GM18951 (cell line): ENCODE results near the gene IQGAP2.

Experiments
- POLR2A ChIP-seq: IDR thresholded peaks from 4 replicates; pipeline ENCODE4 v1.6.1; 2011; ENCODE audit warnings: mild to moderate bottlenecking; ENCODE audit not compliant: insufficient read length, insufficient read depth; ENCODE audit errors: extremely low read depth
- in situ Hi-C: fragments of 300-500 bp; cut with MboI; formaldehyde crosslinking; loops from one replicate; pipeline ENCODE4 v1.12.0; 2022; ENCODE audit warnings: low sequenced_read_pairs, mixed read lengths, inconsistent platforms; ENCODE audit not compliant: unreplicated experiment

Gene IQGAP2

GRCh38 chr5:76389513-76390154 is 13.5 kb upstream of the IQGAP2 start:
- in situ Hi-C loops, result no loop called here
- no peak for TF ChIP-seq POLR2A

DNA sequence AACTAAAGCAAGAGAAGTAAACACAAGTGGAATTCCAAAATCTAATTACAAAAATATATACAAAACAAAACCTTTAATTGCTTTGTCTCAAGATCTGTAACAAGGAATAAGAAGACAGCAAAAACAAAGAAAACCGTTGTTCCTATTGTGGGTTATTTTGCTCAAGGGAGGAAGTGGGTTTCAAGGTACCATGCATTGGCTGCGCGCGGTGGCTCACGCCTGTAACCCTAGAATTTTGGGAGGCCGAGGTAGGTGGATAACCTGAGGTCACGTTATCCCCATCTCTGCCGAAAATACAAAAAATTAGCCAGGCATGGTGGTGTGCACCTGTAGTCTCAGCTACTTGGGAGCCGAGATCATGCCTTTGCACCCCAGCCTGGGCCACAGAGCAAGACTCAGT is 12.1 kb upstream of the IQGAP2 start:
- in situ Hi-C loops, result no loop called here
- TF ChIP-seq POLR2A, result no peak

DNA sequence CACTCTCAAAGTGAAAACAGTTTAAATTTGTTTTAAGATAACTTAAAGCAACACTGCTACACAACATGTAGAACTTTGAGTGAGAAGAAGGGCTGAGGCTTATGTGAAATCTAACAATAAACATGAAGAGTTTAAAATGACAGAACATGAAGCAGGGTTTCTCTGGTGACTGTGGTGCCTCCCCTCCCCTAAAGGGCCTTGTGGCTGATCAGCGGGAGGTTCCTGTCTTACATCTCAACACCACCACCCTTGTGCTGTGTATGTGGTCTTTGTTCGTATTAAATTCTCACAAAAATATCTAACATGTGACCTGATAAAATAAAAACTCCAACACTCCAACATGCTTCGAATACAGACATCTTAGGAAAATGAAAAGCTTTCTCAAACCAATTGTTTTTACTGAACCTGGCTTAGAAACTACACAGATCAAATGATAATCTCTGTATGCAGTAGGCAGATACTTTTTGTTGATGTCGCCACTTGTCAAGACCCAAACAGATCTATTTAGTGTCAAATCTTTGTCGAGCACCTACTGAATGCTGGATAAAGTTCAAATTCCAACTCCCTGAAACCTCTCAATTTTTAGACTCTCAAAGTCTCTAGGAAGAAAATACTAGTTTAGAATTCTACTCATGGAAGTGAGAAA is 9.9 kb upstream of the IQGAP2 start:
- no peak for TF ChIP-seq POLR2A
- in situ Hi-C loops, result no loop called here

GRCh38 chr5:76397200-76397599 is 5.9 kb upstream of the IQGAP2 start:
- TF ChIP-seq POLR2A, result no peak
- in situ Hi-C loops, result no loop called here

- in situ Hi-C loops, result no loop called here
Observed at GRCh38 chr5:76399268-76399667, 3.8 kb upstream of the IQGAP2 start.

GRCh38 chr5:76400466-76400865 is 2.6 kb upstream of the IQGAP2 start:
- no peak for TF ChIP-seq POLR2A

More at GRCh38 chr5:76399268-76399667, 3.8 kb upstream of the IQGAP2 start:
- TF ChIP-seq POLR2A, result no peak

DNA sequence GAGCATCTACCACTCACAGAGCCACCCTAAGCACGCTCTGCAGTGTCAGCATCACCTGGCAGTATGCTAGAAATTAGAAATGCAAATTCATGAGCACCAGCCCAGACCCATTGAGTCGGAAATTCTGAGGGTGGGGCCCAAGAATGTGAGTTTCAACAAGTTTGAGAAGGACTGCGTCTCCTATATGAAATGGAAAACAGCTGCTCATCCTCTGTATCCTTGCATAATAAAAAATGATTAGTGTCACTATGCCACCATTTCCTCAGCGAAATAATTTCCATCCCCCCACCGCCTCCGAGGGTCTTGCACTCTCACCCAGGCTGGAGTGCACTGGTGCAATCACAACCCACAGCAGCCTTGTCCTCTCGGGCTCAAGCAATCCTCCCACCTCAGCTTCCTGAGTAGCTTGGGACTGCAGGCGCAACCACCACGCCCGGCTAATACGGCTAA is 1.3 kb upstream of the IQGAP2 start:
- in situ Hi-C loops, result no loop called here
- peak; percentile 28 for TF ChIP-seq POLR2A

More at GRCh38 chr5:76400466-76400865, 2.6 kb upstream of the IQGAP2 start:
- in situ Hi-C loops, result no loop called here

DNA sequence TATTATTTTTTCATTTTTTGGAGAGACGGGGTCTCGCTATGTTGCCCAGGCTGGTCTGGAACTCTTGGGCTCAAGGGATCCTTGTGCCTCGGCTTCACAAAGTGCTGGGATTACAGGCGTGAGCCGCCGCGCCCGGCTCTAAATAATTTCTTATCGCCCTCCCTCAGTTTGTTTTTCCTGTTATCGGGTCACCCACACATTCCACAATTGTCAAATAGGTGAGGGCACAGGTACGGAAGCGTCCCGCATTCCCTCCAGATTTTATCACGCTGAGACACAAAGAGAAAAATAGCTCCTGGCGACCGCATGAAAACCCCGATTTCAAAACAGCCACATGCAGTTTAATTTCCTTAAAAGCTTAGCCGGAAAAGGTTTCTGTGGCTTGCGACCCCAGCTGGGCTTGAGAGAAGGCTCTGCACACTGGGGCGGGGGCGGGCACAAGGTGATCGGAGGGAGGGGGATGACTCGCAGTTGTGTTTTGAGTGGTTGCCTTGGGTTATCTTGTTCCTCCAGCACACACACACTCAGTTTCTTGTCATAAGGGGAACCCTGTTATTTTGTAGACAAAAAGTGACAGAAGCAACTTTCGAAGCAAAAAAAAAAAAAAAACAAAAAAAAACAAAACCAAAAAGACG is 717 bp upstream of the IQGAP2 start:
- in situ Hi-C loops, result no loop called here

GRCh38 chr5:76403766-76404222 is 709 bp downstream of the IQGAP2 start:
- in situ Hi-C loops, result no loop called here
- no peak for TF ChIP-seq POLR2A

More for the DNA sequence above, 717 bp upstream of the IQGAP2 start:
- TF ChIP-seq POLR2A, result no peak

GRCh38 chr5:76404223-76405211 is 1.4 kb downstream of the IQGAP2 start:
- in situ Hi-C loops, result no loop called here
- peak; percentile 45 for TF ChIP-seq POLR2A

DNA sequence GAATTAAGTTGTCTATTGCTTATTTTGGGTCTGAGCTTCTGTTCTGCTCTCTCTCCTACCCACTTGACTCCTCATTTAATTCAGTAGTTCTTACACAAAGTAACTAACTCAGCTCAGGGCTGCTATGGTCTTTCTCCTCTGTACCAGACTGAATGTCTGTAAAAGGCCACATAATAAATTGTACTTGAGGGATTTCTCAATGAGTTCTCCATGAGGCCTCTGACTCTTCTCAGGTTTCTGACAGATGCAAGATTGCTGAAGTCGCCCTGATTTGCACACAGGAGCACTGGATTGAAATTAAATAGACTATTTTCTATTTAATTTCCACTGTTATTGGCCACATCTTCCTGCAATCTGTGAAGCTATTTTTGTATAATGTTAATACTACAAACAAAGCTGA is 2.9 kb downstream of the IQGAP2 start:
- in situ Hi-C loops, result no loop called here
- no peak for TF ChIP-seq POLR2A

DNA sequence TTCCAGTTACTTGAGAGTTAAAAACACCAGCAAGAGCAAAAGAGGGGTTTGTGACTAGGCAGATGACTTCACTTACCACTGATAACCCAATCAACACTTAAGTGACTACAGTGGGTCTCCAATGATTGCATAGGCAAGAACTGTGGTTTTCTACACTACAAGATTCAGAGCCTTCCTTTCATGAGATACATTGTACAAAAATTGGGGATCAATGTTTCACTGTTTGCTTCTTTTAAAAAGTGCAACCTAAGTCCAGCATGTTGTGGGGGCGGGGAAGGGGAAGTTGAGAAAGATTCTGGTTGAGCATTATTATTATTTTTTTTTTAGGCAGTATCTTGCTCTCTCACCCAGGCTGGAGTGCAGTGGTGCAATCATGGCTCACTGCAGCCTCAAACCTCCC is 3.6 kb downstream of the IQGAP2 start:
- in situ Hi-C loops, result no loop called here
- TF ChIP-seq POLR2A, result no peak
